Measurements from ENCODE around the gene C1GALT1C1L. TPM values are rescaled to one million over a fixed set of nuclear protein-coding genes. Genes with fewer than 3 reads are reported as not detected.

The C1GALT1C1L gene
- total and polyA plus RNA-seq, 7 experiments from 2014 or later, result not detected

GRCh38 chr2:43714164-43714563 is 37.9 kb upstream of the C1GALT1C1L start:
- Mint-ChIP-seq H3K4me1 (peaks cover 0 to 4% (median 0%) of the 10 kb centered on the region in 7 donors), H3K27me3 (peaks cover 0 to 9% (median 0%) of the 10 kb centered on the region in 5 donors), H3K36me3 (peaks cover 0 to 11% (median 0%) of the 10 kb centered on the region in 5 donors), H3K9me3 (peaks cover 0 to 2% (median 0%) of the 10 kb centered on the region in 11 donors), H3K27ac (no peak overlapping the region), H3K4me3 (no peak overlapping the region)
- CTCF ChIA-PET, result no interaction called here
- Histone ChIP-seq H3K27me3 (ENCODE audit: control insufficient read depth in 2 of 2, insufficient read depth in 2 of 2, low read length in 2 of 2) (peaks cover 0 to 6% of the 10 kb centered on the region in 2 donors), H3K36me3 (ENCODE audit: control insufficient read depth in 2 of 3, insufficient read depth in 3 of 3, low read length in 3 of 3) (no peaks in the 10 kb centered on the region), H3K4me1 (ENCODE audit: control insufficient read depth in 2 of 2, insufficient read depth in 2 of 2, low read length in 2 of 2) (no peaks in the 10 kb centered on the region), H3K27ac (ENCODE audit: low read depth, low read length) (no peak overlapping the region), H3K9me3 (ENCODE audit: control insufficient read depth in 2 of 3, low read length in 3 of 3) (no peaks in the 10 kb centered on the region), H3K4me3 (ENCODE audit: low read length) (no peak overlapping the region)
- ATAC-seq (no peak), DNase-seq (no peak)
- POLR2A ChIA-PET, result no interaction called here
- intact Hi-C loops (cut with micrococcal nuclease), result no loop called here

- no peaks in the 10 kb centered on the region for H3K9me3 ChIP-seq (ENCODE audit: control insufficient read depth in 2 of 3, low read length in 3 of 3)
- no peak overlapping the region for H3K4me3 Mint-ChIP-seq
- no peak overlapping the region for H3K27ac ChIP-seq (ENCODE audit: low read depth, low read length)
- H3K27me3 Mint-ChIP-seq, result peaks cover 0 to 12% (median 7%) of the 10 kb centered on the region in 5 donors
- no peak overlapping the region for H3K4me3 ChIP-seq (ENCODE audit: low read length)
- no peak for ATAC-seq
- no peaks in the 10 kb centered on the region for H3K4me1 ChIP-seq (ENCODE audit: control insufficient read depth in 2 of 2, insufficient read depth in 2 of 2, low read length in 2 of 2)
- ChIA-PET POLR2A (no interaction called here), CTCF (no interaction called here)
- H3K4me1 Mint-ChIP-seq, result peaks cover 0 to 2% (median 0%) of the 10 kb centered on the region in 7 donors
- H3K36me3 Mint-ChIP-seq, result peaks cover 0 to 17% (median 0%) of the 10 kb centered on the region in 5 donors
- H3K36me3 ChIP-seq (ENCODE audit: control insufficient read depth in 2 of 3, insufficient read depth in 3 of 3, low read length in 3 of 3), result no peaks in the 10 kb centered on the region
- DNase-seq, result no peak
- peaks cover 0 to 6% of the 10 kb centered on the region in 2 donors for H3K27me3 ChIP-seq (ENCODE audit: control insufficient read depth in 2 of 2, insufficient read depth in 2 of 2, low read length in 2 of 2)
- no peaks in the 10 kb centered on the region for H3K9me3 Mint-ChIP-seq
- no peak overlapping the region for H3K27ac Mint-ChIP-seq
- intact Hi-C loops (cut with micrococcal nuclease), result no loop called here
Measured at GRCh38 chr2:43710866-43711265, 34.6 kb upstream of the C1GALT1C1L start.

GRCh38 chr2:43708891-43709290 is 32.7 kb upstream of the C1GALT1C1L start:
- Mint-ChIP-seq H3K9me3 (no peaks in the 10 kb centered on the region), H3K27me3 (peaks cover 0 to 17% (median 7%) of the 10 kb centered on the region in 5 donors), H3K4me1 (no peaks in the 10 kb centered on the region), H3K27ac (no peak overlapping the region), H3K36me3 (peaks cover 0 to 17% (median 0%) of the 10 kb centered on the region in 5 donors), H3K4me3 (no peak overlapping the region)
- H3K9me3 ChIP-seq (ENCODE audit: control insufficient read depth in 2 of 3, low read length in 3 of 3), result no peaks in the 10 kb centered on the region
- DNase-seq, result no peak
- intact Hi-C loops (cut with micrococcal nuclease), result no loop called here
- H3K36me3 ChIP-seq (ENCODE audit: control insufficient read depth in 2 of 3, insufficient read depth in 3 of 3, low read length in 3 of 3), result no peaks in the 10 kb centered on the region
- peaks cover 0 to 6% of the 10 kb centered on the region in 2 donors for H3K27me3 ChIP-seq (ENCODE audit: control insufficient read depth in 2 of 2, insufficient read depth in 2 of 2, low read length in 2 of 2)
- H3K27ac ChIP-seq (ENCODE audit: low read depth, low read length), result no peak overlapping the region
- ChIA-PET CTCF (no interaction called here), POLR2A (no interaction called here)
- H3K4me1 ChIP-seq (ENCODE audit: control insufficient read depth in 2 of 2, insufficient read depth in 2 of 2, low read length in 2 of 2), result no peaks in the 10 kb centered on the region
- no peak for ATAC-seq
- no peak overlapping the region for H3K4me3 ChIP-seq (ENCODE audit: low read length)

GRCh38 chr2:43708178-43708577 is 31.9 kb upstream of the C1GALT1C1L start:
- Histone ChIP-seq H3K27ac (ENCODE audit: low read depth, low read length) (no peak overlapping the region), H3K36me3 (ENCODE audit: control insufficient read depth in 2 of 3, insufficient read depth in 3 of 3, low read length in 3 of 3) (no peaks in the 10 kb centered on the region), H3K4me1 (ENCODE audit: control insufficient read depth in 2 of 2, insufficient read depth in 2 of 2, low read length in 2 of 2) (no peaks in the 10 kb centered on the region), H3K4me3 (ENCODE audit: low read length) (no peak overlapping the region), H3K9me3 (ENCODE audit: control insufficient read depth in 2 of 3, low read length in 3 of 3) (no peaks in the 10 kb centered on the region), H3K27me3 (ENCODE audit: control insufficient read depth in 2 of 2, insufficient read depth in 2 of 2, low read length in 2 of 2) (peaks cover 0 to 6% of the 10 kb centered on the region in 2 donors)
- Mint-ChIP-seq H3K36me3 (peaks cover 0 to 17% (median 0%) of the 10 kb centered on the region in 5 donors), H3K27me3 (peaks cover 0 to 18% (median 8%) of the 10 kb centered on the region in 5 donors), H3K4me1 (no peaks in the 10 kb centered on the region), H3K9me3 (no peaks in the 10 kb centered on the region), H3K4me3 (no peak overlapping the region), H3K27ac (no peak overlapping the region)
- ChIA-PET CTCF (no interaction called here), POLR2A (no interaction called here)
- intact Hi-C loops (cut with micrococcal nuclease), result no loop called here
- ATAC-seq (no peak), DNase-seq (no peak)

- Mint-ChIP-seq H3K4me3 (no peak overlapping the region), H3K9me3 (no peaks in the 10 kb centered on the region), H3K27me3 (peaks cover 0 to 18% (median 13%) of the 10 kb centered on the region in 5 donors), H3K4me1 (no peaks in the 10 kb centered on the region), H3K27ac (no peak overlapping the region), H3K36me3 (peaks cover 0 to 17% (median 0%) of the 10 kb centered on the region in 5 donors)
- Histone ChIP-seq H3K27ac (ENCODE audit: low read depth, low read length) (no peak overlapping the region), H3K4me1 (ENCODE audit: control insufficient read depth in 2 of 2, insufficient read depth in 2 of 2, low read length in 2 of 2) (no peaks in the 10 kb centered on the region), H3K4me3 (ENCODE audit: low read length) (no peak overlapping the region), H3K27me3 (ENCODE audit: control insufficient read depth in 2 of 2, insufficient read depth in 2 of 2, low read length in 2 of 2) (peaks cover 0 to 6% of the 10 kb centered on the region in 2 donors), H3K36me3 (ENCODE audit: control insufficient read depth in 2 of 3, insufficient read depth in 3 of 3, low read length in 3 of 3) (no peaks in the 10 kb centered on the region), H3K9me3 (ENCODE audit: control insufficient read depth in 2 of 3, low read length in 3 of 3) (no peaks in the 10 kb centered on the region)
- DNase-seq (no peak), ATAC-seq (no peak)
- CTCF ChIA-PET, result no interaction called here
- intact Hi-C loops (cut with micrococcal nuclease), result no loop called here
- POLR2A ChIA-PET, result no interaction called here
Measured at GRCh38 chr2:43707255-43708015, 31.2 kb upstream of the C1GALT1C1L start.

GRCh38 chr2:43701111-43701510 is 24.9 kb upstream of the C1GALT1C1L start:
- ATAC-seq (no peak), DNase-seq (no peak)
- intact Hi-C loops (cut with micrococcal nuclease), result no loop called here
- Histone ChIP-seq H3K4me3 (ENCODE audit: low read length) (no peak overlapping the region), H3K27me3 (ENCODE audit: control insufficient read depth in 2 of 2, insufficient read depth in 2 of 2, low read length in 2 of 2) (no peaks in the 10 kb centered on the region), H3K4me1 (ENCODE audit: control insufficient read depth in 2 of 2, insufficient read depth in 2 of 2, low read length in 2 of 2) (no peaks in the 10 kb centered on the region), H3K36me3 (ENCODE audit: control insufficient read depth in 2 of 3, insufficient read depth in 3 of 3, low read length in 3 of 3) (no peaks in the 10 kb centered on the region), H3K9me3 (ENCODE audit: control insufficient read depth in 2 of 3, low read length in 3 of 3) (no peaks in the 10 kb centered on the region), H3K27ac (ENCODE audit: low read depth, low read length) (no peak overlapping the region)
- ChIA-PET CTCF (no interaction called here), POLR2A (no interaction called here)
- no peak overlapping the region for H3K4me3 Mint-ChIP-seq
- no peak overlapping the region for H3K27ac Mint-ChIP-seq
- H3K36me3 Mint-ChIP-seq, result peaks cover 0 to 3% (median 0%) of the 10 kb centered on the region in 5 donors
- H3K4me1 Mint-ChIP-seq, result no peaks in the 10 kb centered on the region
- no peaks in the 10 kb centered on the region for H3K9me3 Mint-ChIP-seq
- peaks cover 0 to 24% (median 9%) of the 10 kb centered on the region in 5 donors for H3K27me3 Mint-ChIP-seq

GRCh38 chr2:43699761-43700160 is 23.5 kb upstream of the C1GALT1C1L start:
- Histone ChIP-seq H3K9me3 (ENCODE audit: control insufficient read depth in 2 of 3, low read length in 3 of 3) (no peaks in the 10 kb centered on the region), H3K36me3 (ENCODE audit: control insufficient read depth in 2 of 3, insufficient read depth in 3 of 3, low read length in 3 of 3) (no peaks in the 10 kb centered on the region), H3K4me3 (ENCODE audit: low read length) (no peak overlapping the region), H3K27ac (ENCODE audit: low read depth, low read length) (no peak overlapping the region), H3K27me3 (ENCODE audit: control insufficient read depth in 2 of 2, insufficient read depth in 2 of 2, low read length in 2 of 2) (no peaks in the 10 kb centered on the region), H3K4me1 (ENCODE audit: control insufficient read depth in 2 of 2, insufficient read depth in 2 of 2, low read length in 2 of 2) (no peaks in the 10 kb centered on the region)
- Mint-ChIP-seq H3K36me3 (peaks cover 0 to 3% (median 0%) of the 10 kb centered on the region in 5 donors), H3K9me3 (no peaks in the 10 kb centered on the region), H3K4me3 (no peak overlapping the region), H3K27ac (no peak overlapping the region), H3K4me1 (no peaks in the 10 kb centered on the region), H3K27me3 (peaks cover 0 to 28% (median 9%) of the 10 kb centered on the region in 5 donors)
- ChIA-PET CTCF (no interaction called here), POLR2A (interaction anchor here (0.7 kb wide), 1 partner anchor 36 kb away, joined by 3 read pairs; no protein-coding TSS in a partner anchor)
- DNase-seq (no peak), ATAC-seq (no peak)
- intact Hi-C loops (cut with micrococcal nuclease), result no loop called here

All from naive thymus-derived CD4-positive, alpha-beta T cell (primary cell).